ENCODE results near the gene ST8SIA2.
A peak's percentile ranks its signal among the peaks of the same experiment; 100 is the strongest.

ST8SIA2 gene

DNA sequence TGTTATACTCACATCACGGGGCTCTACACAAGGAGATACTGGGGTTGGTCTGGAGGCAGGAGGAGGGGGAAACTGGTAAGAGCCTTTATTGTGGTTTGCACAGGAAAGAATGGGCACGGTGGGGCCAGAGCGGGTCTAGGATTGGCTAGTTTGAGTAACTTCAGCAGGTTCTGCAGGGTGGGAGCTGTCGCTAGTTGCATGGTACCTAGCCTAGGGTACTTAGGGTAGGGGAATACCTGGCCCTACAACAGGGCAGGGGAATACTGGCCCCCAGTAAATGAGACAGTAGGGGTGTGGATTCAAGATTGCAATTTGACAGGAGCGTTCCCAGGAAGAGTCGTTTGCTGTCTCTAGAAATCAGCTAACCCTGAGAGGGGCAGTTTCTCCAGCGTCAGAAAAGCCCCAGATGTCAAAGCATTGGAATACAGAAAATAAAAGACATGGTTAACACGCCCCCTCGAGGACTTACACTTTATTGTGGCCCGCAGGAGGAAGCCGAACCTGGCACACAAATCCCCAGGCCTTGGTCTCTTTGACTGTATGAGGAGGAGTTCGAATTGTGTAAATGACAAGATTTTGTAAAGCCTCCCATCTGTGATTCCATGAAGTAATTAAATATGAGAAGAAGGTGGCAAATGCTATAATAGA, 32.0 kb downstream of the ST8SIA2 start:
- H3K4me3 ChIP-seq (ENCODE audit: control insufficient read depth, low read depth, low read length), result no peak overlapping the region
- no peak for DNase-seq (ENCODE audit: low read depth)
- TF ChIP-seq, protein P1, sequence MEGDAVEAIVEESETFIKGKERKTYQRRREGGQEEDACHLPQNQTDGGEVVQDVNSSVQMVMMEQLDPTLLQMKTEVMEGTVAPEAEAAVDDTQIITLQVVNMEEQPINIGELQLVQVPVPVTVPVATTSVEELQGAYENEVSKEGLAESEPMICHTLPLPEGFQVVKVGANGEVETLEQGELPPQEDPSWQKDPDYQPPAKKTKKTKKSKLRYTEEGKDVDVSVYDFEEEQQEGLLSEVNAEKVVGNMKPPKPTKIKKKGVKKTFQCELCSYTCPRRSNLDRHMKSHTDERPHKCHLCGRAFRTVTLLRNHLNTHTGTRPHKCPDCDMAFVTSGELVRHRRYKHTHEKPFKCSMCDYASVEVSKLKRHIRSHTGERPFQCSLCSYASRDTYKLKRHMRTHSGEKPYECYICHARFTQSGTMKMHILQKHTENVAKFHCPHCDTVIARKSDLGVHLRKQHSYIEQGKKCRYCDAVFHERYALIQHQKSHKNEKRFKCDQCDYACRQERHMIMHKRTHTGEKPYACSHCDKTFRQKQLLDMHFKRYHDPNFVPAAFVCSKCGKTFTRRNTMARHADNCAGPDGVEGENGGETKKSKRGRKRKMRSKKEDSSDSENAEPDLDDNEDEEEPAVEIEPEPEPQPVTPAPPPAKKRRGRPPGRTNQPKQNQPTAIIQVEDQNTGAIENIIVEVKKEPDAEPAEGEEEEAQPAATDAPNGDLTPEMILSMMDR (conservative IDR thresholded peaks at IDR 0.05; ENCODE audit: control insufficient read depth, insufficient read depth, low read depth, low read length), result no peak

DNA sequence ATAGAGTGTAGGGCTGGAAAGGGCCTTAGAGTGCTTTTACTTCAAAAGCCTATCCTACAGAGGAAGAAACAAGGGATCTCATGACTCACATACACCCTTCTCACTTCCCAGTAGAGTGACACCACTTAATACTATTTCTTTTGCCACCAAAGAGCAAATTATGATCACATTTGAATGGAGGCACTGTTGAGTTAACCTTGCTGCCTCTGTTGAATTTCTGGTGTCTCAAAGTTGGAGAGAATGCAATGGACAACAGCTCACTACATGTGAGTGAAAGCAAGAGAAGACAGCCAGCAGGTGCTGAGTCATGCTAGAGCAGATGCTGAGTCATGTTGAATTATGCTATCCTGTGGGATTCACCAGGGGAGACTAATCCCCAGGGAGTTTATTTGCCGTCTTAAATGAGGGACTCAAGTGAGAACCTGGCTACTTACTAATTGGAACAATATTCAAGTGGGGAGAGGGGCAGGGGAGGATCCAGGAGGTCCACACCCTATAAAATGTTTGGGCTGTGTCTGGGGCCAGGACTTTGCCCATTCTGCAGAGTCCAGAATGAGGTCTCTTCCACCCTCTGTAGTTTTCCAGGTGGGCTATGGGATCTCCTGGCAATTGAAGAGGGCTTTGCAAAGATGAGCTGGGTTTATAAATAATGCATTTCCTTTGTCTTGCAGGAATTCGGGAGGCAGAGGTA, 35.8 kb downstream of the ST8SIA2 start:
- H3K4me3 ChIP-seq (ENCODE audit: control insufficient read depth, low read depth, low read length), result no peak overlapping the region
- TF ChIP-seq, protein P1 (conservative IDR thresholded peaks at IDR 0.05; ENCODE audit: control insufficient read depth, insufficient read depth, low read depth, low read length), result no peak
- peak; percentile 85 for DNase-seq (ENCODE audit: low read depth)

DNA sequence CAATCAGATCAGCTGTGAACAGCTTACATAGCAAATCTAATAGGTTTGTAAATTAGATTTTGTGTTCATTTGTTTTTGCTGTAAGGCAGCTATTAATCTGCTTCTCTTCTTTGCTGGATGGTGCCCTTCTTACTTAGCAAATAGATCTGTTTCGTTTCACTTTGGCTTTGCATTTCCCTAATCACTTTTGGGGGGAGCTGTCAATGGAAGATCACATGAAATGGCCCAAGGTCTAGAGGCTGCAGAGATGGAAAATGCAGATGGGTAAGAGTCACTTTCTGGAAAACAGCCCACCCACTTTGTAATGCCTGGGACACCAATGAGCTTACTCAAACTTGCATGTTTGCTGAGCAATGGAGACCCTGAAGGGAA, 36.4 kb downstream of the ST8SIA2 start:
- no peak overlapping the region for H3K4me3 ChIP-seq (ENCODE audit: control insufficient read depth, low read depth, low read length)
- TF ChIP-seq, protein P1 (conservative IDR thresholded peaks at IDR 0.05; ENCODE audit: control insufficient read depth, insufficient read depth, low read depth, low read length), result no peak
- peak; percentile 31 for DNase-seq (ENCODE audit: low read depth)

DNA sequence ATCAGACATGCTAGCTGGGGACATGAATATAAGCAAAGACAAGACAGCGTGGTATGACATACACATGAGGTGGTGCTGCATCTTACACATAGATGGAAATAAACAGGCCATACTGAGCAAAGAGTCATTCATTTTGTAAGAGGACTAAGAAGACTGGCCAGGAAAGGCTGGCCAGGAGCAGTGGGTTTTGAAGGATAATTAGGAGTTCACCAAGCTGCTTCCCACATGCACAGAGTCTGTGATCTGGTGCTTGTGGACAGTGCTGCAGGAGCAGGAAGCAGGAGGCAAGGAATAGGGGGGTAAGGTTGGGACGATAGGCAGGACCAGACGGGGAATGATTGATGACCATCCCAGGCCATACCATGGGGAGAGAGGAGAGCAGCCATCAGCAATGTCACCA, 41.5 kb downstream of the ST8SIA2 start:
- no peak overlapping the region for H3K4me3 ChIP-seq (ENCODE audit: control insufficient read depth, low read depth, low read length)

DNA sequence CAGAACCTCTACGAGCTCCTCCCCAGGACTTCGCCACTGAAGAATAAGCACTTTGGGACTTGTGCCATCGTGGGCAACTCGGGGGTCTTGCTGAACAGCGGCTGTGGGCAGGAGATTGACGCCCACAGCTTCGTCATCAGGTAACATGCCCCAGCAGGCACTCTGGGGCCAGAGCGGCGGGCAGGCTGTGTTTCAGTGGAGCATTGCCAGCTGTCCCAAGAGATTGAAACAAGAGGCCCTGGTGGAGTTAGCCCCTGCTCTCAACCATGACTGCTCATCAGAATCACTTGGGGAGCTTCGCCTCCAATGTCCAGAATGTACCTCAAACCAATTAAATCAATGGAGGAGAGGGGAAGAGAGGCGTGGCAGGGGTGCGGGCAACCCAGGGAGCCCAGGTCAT, 44.8 kb downstream of the ST8SIA2 start:
- TF ChIP-seq, protein P1 (conservative IDR thresholded peaks at IDR 0.05; ENCODE audit: control insufficient read depth, insufficient read depth, low read depth, low read length), result no peak
- no peak overlapping the region for H3K4me3 ChIP-seq (ENCODE audit: control insufficient read depth, low read depth, low read length)
- DNase-seq (ENCODE audit: low read depth), result no peak

More for the DNA sequence above, 41.5 kb downstream of the ST8SIA2 start:
- DNase-seq (ENCODE audit: low read depth), result no peak
- TF ChIP-seq, protein P1 (conservative IDR thresholded peaks at IDR 0.05; ENCODE audit: control insufficient read depth, insufficient read depth, low read depth, low read length), result no peak

DNA sequence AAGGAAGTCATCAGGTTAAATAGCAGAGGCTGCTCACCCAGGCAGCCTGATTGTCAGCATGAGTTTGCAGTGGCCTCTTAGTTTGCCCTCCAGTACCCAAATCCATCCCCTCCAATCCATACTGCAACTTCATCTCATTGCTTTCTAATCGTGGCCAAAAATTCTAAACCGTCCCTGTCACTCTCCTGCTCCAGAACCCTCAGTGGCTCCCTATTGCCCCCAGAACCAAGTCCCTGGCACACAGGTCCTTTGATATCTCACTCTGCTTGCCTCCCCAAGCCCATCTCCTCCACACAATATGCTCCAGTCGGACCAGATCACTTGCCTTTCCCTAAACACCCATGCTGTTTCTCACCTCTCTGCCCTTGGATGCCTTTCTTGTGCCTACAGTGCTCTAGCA, 49.7 kb downstream of the ST8SIA2 start:
- no peak overlapping the region for H3K4me3 ChIP-seq (ENCODE audit: control insufficient read depth, low read depth, low read length)
- DNase-seq (ENCODE audit: low read depth), result no peak
- TF ChIP-seq, protein P1 (conservative IDR thresholded peaks at IDR 0.05; ENCODE audit: control insufficient read depth, insufficient read depth, low read depth, low read length), result no peak

Measured in fibroblast of mammary gland (primary cell).